Esophagus muscularis mucosa (tissue), 3 donors: ENCODE measurements around the gene UBL3.

ENCODE experiments used
- CTCF ChIP-seq, 3 experiments: fragments of 200-600 bp in 2 of 3; fragments of 450-650 bp in 1 of 3; sonication (generic) in 2 of 3; IDR thresholded peaks; one replicate each; pipeline ENCODE4 v1.5.1; 2017 to 2019; ENCODE audit warnings: antibody characterized with exemption in 3 of 3, mild to moderate bottlenecking in 2 of 3, moderate library complexity in 1 of 3
- POLR2AphosphoS5 ChIP-seq, 2 donors: sonication (generic); formaldehyde crosslinking; IDR thresholded peaks; one replicate each; pipeline ENCODE4 v1.6.1; 2017; ENCODE audit warnings: antibody characterized with exemption in 2 of 2

DNA sequence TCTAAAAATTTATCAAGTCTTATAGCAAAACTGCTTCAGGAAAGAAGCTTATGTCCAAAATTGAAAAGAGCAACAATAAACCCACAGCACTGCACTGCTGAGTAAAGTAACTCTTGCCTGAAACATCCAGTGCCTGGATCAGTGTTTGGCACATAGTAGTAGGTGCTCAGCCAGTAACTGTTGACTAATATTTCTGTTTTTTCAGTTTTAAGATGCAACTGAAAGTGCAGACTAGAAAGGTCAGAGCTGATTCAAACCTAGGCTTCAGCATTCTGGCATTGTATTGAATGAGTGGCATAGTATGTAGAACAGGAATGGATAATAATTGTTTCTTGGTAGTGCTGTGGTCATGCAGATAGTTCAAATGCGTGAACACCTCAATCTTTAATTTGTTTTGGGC, 67.6 kb downstream of the UBL3 start:
- TF ChIP-seq CTCF (IDR thresholded peaks at IDR 0.05) = no peak
- TF ChIP-seq POLR2AphosphoS5 (IDR thresholded peaks at IDR 0.05) = no peak
